Activated gamma-delta T cell treated with anti-CD3 and anti-CD28 coated beads, Interleukin-2, amount 50 U/mL, for 16 hours (primary cell): ENCODE measurements around the gene KCNH2.

Source experiments
- DNase-seq: peaks from one replicate; pipeline ENCODE4 v3.0.0-alpha.2; 2020; ENCODE audit warnings: low read depth

Gene KCNH2

DNA sequence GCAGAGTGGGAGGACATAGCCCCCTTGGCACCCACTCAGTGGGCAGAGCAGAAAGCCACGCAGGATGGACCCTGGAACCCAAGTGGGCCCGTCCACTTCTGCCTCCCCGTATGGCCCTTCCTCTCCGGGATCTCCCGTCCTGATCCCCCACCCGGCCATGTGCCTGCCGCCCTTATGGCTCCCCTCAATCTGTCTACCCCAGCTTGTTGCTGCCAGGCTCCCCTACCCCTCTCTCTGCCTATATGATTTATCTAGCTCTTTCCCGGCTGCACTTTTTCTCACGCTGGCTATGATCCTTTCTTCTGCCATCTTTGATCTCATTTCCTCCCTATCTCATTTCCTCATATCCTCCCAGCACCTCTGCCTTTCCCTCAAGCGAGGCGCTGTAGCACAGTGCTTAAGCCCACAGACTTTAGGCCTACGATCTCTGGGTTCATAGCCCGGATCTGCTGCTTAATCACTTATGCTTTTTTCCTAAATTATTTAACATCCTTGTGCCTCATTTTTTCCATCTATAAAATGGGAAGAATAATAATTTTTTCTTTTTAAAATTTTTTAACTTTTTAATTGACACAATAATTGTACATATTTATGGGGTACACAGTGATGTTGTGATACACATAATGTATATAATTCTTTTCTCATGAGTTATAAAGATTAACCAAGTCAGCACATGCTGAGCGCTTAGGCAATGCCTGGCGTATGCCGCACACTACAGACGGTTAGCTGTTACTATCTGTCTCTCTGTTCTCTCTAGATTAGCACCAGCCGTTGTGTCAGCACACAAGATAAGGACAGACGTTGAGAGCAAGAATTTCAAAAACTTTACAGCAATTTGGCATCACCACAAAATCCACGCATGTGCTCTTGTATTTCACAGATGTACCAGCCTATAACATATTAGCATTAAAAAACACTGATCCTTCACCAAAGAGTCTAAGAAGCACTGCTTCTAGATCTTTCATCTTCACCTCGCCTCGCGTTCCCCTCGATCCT, 18.1 kb downstream of the KCNH2 start:
- DNase-seq: no peak

DNA sequence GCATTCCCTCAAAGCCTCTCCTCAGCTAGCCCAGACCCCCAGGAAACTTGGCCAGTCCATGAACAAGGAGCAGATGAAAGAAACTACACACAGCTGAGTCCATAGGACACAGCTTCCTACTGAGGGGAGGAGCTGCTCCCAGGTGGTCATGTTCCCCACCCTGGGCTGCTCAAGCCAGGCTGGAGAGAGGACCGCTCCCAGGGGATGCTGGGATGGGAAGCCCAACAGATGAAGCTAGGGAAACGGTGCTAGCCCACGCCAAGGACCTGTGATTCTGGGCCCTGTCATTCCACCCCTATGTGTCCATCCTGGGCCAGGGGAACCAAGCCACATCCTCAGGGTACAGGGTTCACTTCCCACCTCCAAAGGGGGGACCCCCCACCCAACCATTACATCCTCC, 19.0 kb downstream of the KCNH2 start:
- no peak for DNase-seq

DNA sequence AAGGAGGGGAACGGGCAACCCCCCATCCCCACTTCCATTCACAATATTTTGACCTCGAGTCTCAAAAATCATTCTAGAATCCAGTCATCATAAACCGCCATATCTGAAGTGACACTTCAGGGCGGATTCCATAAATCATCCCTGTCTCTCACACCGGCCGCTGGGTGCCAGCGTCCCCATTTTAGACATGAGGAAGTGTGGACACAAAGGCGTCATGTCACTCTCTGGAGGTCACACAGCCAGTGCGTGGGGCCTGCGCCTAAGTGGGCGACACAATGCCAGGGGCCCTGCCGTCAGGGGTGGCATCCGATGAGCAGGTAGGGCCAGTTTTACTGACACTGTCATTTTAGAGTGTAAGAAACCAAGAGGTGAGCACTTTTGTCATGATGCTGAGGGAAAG, 19.5 kb downstream of the KCNH2 start:
- no peak for DNase-seq

DNA sequence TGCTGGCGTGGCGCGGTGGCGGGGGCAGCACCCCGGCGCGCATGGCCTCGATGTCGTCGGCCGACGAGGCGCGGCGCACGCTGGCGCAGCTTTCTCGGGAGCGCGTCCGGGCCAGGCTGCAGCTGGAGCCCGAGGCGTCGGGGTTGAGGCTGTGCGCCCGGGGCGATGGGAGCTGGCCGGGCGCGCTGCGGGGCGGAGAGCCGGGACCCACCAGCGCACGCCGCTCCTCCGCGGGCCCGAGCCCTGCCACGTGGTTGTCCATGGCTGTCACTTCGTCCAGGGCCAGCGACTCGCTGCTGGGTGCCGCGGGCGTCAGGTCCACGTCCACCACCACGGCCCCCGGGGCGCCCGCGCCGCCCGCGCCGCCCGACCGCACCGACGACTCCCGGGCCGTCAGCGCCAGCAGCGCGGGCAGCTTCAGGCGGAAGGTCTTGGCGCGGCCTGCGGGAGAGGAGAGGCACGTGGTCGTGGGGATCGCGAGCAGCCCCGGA, 20.0 kb downstream of the KCNH2 start:
- DNase-seq: no peak

DNA sequence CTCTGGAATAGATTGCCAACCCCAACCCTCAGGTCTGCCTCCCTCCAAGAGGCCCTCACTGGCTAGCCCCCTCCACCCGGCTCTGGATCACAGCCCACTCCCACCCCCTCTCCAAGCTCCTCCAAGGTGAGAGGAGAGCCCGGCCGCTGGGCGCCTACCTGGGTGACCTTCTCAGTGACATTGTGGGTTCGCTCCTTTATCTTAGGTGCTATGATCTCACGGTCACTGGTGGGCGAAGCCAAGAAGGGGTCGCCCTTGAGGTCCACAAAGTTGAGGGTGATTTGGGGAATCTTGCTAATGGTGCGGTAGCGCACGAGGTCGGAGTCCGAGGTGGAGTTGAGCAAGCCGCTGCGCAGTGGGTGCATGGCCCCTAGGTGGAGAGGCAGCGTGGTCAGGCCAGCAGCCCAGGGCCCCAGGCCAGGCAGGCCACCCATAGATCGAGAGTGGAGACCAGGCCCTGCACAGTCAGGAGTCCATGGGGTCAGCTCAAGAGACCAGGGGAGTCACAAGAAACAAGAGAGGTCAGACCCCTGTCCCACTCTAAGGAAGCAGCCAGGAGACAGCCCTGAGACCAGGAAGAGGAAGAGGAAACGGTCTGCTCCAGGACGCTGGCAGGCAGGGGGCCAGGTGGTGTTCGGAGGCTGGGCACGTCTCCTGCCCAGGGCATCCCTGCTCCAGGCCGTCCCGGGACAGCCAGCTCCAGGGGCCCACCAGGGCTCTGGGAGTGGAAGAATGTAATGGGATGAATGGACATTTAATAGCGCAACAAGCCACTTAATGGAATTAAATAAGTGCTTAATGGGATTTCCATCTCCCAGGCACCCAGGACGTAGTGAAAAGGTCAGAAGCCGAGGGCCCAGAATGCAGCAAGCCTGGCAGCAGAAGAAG, 20.7 kb downstream of the KCNH2 start:
- DNase-seq: no peak

DNA sequence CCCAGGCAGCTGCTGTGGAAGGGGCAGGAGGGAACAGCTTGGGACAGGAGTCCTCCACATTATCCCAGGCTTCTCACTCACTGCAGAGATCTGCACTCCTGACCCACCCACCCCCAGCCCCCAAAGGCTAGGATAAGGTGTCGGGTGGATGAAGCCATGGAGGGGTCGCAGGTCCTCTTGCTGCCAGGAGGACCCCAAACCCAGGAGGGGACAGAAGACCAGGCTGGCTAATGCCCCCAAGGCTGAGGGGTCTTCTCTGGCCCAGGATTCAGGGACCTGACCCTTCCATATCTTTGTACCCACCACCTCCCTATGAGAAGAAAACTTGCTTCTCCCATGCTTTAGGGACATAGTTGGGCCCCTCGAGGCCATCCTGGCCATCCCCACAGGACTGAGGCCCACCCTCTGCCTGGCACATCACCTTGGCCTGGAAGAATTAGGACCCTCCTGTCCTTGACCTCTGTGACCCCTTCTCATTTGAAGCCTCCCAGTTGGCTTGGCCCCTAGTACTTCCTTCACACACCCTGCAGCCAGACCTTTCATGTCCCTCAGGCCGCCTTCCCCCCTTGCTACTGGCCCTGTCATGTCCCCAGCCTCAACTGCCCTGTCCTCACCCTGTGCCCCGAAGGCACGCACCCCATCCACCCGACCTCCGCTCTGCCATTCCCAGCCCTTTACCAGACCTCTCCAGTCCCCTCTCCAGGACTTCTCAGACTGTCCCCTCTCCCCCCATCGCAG, 21.6 kb downstream of the KCNH2 start:
- DNase-seq: no peak

DNA sequence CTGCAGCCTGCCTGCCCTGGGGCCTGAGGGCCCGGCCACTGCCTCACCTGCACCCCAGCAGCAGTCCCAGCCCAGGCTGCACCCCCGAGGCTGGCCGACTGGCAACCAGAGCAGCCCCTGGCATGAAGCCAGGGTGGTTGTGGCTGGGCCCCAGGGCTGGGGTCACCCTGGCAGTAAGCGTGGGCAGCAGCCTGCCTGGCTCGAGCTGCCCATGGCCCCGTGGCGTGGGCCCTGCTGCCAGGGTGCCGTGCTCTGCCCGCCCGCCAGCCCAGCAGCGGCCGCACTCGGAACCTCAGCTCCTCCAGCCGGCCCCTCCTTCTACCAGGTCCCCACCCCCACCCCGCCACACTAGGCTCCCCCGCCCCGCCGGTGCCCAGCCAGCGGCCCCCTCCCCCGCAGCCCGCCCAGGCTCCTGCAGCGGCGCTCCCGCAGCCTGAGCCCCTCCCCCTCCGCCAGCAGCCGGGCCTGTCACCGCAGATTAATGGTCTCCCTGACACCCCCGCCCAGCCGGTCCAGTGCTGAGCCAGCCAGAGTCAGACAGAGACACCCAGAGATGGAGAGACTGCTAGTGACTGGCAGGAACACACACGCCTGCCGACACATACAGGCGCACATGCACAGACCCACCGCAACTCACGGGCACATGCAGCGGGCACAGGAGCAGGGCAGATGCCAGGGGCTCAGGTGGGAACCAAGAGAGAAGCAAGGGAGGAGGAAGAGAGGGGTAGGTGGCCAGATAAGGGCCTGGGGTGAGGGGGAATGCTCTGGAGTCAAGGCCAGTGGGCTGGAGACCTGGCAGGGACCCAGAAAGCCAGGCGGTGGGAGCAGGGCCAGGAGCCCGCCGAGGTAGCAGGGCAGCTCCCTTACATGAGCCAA, 22.4 kb downstream of the KCNH2 start:
- no peak for DNase-seq

DNA sequence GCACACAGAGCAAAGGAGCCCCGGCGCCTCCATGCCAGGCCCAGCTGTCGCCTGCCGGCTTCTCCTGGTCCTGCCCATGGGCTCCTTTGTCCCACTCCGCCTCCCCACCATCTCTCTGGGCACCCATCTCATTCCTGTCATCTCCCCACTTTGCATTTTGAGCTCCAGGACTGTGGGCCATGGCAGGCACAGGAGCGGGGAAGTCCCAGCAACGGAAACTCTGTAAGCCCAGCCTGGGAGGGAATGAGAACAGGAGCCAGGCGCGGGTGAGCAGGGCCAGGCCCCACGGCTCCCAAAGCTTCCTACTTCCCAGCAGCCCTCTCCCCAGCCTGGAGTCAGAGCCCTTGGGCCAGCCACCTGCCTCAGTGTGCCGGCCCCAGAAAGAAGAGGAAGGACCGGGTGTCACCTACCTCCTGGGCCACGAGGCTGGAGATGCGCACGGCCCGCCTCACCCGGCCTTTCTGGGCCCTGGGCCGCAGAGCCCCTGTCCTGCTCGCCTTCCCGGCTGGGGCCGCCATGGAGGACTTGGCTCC, 23.1 kb downstream of the KCNH2 start:
- DNase-seq: no peak

DNA sequence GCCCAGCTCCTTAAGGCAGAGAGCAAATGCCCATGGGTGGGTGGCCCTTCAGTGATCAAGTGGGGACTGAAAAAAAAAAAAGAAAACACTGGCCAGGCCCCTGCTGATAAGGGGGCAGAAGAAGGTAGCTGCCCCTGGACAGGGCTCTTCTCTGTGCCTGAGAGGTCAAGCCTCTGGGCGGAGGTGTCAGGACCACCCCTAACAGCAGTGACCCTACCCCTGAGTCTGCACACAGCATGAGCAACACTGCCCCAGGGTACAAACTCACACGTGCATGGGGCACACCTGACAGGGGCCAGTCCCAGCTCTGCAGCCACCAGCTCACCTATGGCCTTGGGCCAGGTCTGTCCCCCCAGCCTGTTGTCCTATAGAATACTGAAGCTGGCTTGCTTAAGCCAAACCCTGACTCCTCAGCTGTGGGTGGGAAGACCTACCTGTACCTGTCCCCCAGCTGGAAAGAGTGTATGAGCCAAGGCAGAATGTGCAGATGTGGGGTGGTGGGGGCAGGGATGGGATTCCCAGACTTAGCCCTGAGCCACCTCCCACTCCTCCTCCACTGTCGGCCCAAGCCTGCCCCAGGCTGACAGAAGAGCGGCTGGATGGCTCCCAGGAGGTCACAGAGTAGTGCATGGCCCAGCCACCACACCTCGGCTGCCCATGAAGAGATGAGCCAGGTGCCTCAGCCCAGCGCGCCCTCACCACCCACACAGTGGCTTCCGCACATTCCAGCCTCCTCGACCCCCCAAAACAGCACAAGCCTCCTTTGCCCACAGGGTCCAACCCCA, 23.7 kb downstream of the KCNH2 start:
- no peak for DNase-seq

DNA sequence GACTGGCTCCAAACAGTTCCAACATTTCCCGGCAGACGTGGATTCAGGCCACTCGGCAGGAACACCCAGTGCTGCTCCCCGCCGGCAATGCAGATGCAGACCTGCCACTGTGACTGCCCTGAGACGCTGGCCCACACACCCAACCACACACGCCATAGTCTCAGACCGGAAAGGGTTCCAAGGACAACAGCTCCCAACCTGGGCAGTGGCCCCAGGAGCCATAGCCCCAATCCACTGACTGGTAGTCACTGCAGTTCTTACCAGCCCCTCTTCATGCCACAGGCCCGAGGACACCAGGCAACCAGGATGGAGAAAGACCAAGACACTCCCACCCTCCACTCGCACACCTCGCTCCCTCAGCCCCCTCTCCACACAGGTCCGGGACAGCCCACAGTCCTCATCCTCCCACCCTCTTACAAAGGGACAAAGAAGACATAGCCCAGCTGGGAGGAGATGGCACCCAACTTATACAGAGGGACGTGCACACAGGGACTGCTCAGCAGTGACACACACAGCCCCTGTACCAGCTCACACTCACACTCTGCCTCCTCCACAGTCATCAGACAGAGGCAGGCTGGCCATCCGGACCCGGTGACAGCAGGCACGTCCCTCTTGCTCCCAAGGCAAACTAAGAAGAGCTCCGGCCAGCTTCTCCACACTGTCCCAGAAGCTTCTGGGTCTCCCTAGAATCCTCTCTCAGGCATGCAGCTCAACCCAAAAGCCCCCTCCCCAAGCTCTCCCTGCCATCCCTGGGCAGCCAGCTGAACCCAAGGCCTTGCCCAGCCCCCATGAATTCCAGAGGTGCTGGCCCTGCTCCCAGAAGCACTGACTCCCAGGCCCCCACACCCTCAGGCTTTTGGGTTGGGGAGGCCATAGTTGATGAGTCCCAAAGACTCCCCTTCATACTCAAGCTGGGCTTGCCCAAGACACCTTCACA, 24.8 kb downstream of the KCNH2 start:
- DNase-seq: no peak

DNA sequence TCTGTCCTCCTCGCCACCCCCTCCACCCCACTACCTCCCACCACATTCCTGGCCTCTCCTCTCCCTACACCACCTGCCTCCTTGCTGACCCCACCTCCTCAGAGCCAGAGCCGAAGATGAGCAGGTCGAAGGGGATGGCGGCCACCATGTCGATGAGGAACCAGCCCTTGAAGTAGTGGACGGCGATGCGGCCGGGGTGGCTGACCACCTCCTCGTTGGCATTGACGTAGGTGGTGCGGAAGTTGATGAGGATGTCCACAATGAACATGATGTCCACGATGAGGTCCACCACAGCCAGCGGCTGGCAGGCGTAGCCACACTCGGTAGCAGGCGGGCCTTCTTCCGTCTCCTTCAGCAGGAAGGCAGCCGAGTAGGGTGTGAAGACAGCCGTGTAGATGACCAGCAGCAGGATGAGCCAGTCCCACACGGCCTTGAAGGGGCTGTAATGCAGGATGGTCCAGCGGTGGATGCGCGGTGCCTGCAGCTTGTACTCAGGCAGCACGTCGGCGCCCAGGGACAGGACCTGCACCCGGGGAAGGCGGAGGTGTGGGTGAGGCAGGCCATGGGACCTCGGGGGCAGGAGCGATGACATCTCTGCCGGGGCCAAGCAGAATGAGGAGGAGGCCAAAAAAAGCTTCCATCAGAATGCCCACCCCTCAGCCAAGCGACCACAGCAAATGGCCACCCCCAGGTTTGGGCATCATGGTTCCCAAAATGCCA, 25.6 kb downstream of the KCNH2 start:
- no peak for DNase-seq

DNA sequence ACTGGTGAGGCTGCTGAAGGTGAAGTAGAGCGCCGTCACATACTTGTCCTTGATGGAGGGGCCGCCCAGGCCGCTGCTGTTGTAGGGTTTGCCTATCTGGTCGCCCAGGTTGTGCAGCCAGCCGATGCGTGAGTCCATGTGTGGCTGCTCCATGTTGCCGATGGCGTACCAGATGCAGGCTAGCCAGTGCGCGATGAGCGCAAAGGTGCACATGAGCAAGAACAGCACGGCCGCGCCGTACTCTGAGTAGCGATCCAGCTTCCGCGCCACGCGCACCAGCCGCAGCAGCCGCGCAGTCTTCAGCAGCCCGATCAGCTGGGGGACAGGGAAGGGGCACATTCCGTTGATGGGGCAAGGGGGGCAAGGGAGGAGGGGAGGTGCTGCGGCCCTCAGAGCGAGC, 26.6 kb downstream of the KCNH2 start:
- no peak for DNase-seq

DNA sequence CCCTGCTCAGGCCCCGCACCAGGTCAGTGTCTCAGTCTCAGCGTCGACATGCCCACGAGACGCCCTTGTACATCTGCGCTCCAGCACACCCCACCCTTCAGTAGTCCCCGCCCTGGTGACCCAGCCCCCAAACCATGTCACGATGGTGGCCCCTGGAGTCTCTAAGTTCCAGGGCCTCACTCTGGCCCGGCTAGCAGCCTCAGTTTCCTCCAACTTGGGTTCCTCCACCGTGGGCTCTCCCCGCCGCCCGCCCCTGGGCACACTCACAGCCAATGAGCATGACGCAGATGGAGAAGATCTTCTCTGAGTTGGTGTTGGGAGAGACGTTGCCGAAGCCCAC, 27.0 kb downstream of the KCNH2 start:
- no peak for DNase-seq

DNA sequence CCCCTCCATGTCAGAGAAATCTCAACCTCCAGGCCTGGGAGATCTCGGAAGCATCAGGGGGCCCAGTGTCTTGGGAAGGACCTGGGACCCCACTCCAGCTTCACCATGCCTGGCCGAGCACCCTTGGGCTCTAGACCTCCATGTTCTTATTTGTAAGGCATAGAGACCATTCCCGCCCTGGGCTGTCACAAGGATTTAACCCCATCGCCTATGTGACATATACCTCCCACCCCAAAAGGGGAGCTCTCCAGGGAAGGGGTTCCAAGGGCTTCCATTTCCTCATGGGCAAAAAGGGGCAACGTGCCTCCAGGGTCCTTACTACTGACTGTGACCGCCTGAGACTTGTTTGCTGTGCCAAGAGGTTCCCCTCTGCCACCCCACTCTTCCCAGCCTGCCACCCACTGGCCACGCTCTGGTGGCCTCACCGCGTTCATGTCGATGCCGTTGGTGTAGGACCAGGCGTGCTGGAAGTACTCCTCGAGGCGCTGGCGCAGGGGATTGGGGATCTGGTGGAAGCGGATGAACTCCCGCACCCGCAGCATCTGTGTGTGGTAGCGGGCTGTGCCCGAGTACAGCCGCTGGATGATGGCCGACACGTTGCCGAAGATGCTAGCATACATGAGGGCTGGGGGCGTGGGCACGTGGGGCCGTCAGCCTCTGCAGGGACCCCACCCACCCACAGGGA, 27.5 kb downstream of the KCNH2 start:
- no peak for DNase-seq

DNA sequence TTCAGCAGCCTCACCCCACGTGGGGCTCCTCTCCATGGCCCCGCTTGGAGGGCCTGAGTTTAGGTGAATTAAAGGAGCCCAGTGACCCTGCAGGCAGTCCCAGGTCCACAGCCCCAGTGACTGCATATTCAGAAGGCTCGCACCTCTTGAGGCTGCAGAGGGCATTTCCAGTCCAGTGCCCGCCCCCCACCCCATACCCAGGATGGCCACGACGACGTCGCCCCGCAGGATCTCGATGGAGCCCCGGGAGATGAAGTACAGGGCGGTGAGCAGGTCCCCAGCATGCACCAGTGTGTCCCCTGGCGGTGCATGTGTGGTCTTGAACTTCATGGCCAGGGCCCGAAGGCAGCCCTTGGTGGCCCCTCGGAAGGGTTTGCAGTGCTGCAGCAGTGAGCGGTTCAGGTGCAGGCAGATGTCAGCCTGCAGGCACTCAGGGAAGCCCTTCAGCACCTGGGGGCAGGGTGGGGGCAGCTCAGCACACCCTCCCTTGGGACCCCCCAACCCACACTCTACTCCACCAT, 28.1 kb downstream of the KCNH2 start:
- no peak for DNase-seq

DNA sequence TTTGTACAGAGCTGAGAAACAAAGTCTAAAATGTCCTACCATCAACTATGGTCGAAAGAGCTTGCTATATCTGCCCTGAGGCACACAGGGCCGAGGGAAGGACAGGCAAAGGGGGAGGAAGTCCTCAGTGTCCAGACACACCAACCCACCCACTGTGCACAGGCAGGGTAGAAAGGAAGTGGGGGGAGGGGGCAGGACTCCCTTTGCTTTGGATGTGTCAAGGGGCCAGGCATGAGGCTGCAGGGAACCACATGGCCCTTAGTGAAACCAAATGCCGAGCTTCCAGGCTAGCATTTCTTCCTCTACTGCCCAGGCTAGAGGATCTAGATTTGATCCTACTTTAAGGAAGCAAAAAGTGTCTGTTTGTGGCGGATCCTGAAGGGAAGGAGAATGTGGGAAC, 28.6 kb downstream of the KCNH2 start:
- no peak for DNase-seq

DNA sequence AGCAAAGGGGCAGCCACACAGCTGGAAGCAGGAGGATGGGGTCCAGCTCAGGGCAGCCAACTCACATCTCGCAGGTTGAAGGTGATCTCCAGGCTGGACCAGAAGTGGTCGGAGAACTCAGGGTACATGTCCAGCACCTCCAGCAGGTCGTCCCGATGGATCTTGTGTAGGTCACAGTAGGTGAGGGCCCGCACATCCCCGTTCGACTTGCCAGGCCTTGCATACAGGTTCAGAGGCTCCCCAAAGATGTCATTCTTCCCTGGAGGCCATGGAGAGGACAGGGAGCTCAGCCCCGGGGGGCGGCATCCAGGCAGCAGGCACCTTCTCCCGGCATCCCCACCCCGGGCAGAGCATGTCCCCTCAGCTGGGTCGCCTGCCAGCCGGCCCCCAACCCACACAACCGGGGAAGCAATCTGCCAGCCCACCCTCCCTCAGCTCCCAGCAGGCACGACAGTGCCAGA, 29.3 kb downstream of the KCNH2 start:
- no peak for DNase-seq
